Inflammatory macrophage treated with lipopolysaccharide for 4 hours (primary cell): ENCODE measurements around the gene KHNYN.
"Not testable (repeated sequence)": the region's sequence is repeated elsewhere in the genome, so short reads cannot be mapped to it uniquely, and the experiment has no call there.

Experiments
- DNase-seq: peaks from one replicate; pipeline ENCODE4 v3.0.0-alpha.2; 2020

The KHNYN gene

GRCh38 chr14:24481622-24482324 lies 52.0 kb downstream of the KHNYN start:
- peak; percentile 31 for DNase-seq

- not testable (repeated sequence) for DNase-seq
Measured at GRCh38 chr14:24482699-24483303, 53.0 kb downstream of the KHNYN start.

- peak; percentile 22 for DNase-seq
Measured at GRCh38 chr14:24483604-24484252, 54.0 kb downstream of the KHNYN start.
